MM.1S (cell line): ENCODE measurements around the gene HSPG2.

Experiments used
- DNase-seq: peaks from one replicate; pipeline ENCODE4 v3.0.0-alpha.2; 2015
- H2AFZ ChIP-seq: fragments of 300-600 bp; sonication (generic); 2 replicates; pipeline ENCODE4 v1.6.0; 2016; ENCODE audit warnings: antibody characterized with exemption, low read length
- H3F3A ChIP-seq: fragments of 300-600 bp; sonication (generic); 2 replicates; pipeline ENCODE4 v1.6.1; 2016; ENCODE audit warnings: mild to moderate bottlenecking, antibody characterized with exemption, low read length, moderate library complexity, mixed read lengths; ENCODE audit not compliant: insufficient read depth
- H3K27ac ChIP-seq: fragments of 300-600 bp; sonication (generic); 2 replicates; pipeline ENCODE4 v1.5.1; 2016; ENCODE audit warnings: mild to moderate bottlenecking, low read length
- H3K27me3 ChIP-seq: fragments of 300-600 bp; sonication (generic); replicated peaks from 2 replicates; pipeline ENCODE4 v1.6.0; 2016; ENCODE audit warnings: low read length; ENCODE audit not compliant: insufficient read depth
- H3K36me3 ChIP-seq: fragments of 300-600 bp; sonication (generic); replicated peaks from 2 replicates; pipeline ENCODE4 v1.6.1; 2016; ENCODE audit warnings: mild to moderate bottlenecking, low read length, mixed read lengths; ENCODE audit not compliant: insufficient read depth
- H3K4me1 ChIP-seq: fragments of 300-600 bp; sonication (generic); 2 replicates; pipeline ENCODE4 v1.6.1; 2016; ENCODE audit warnings: low read length, mixed read lengths
- H3K4me2 ChIP-seq: fragments of 300-600 bp; sonication (generic); 2 replicates; pipeline ENCODE4 v1.6.0; 2016; ENCODE audit warnings: low read depth, low read length
- H3K4me3 ChIP-seq: fragments of 300-600 bp; sonication (generic); 2 replicates; pipeline ENCODE4 v1.5.1; 2016; ENCODE audit warnings: low read length, mixed read lengths
- H3K79me2 ChIP-seq: fragments of 300-600 bp; sonication (generic); 2 replicates; pipeline ENCODE4 v1.6.1; 2016; ENCODE audit warnings: mixed run types, low read length, mixed read lengths
- H3K9ac ChIP-seq: fragments of 300-600 bp; sonication (generic); 2 replicates; pipeline ENCODE4 v1.6.1; 2016; ENCODE audit warnings: low read length, mixed read lengths
- H3K9me2 ChIP-seq: fragments of 300-600 bp; sonication (generic); replicated peaks from 2 replicates; pipeline ENCODE4 v1.6.1; 2016; ENCODE audit warnings: mild to moderate bottlenecking, low read length, mixed read lengths; ENCODE audit not compliant: insufficient read depth
- H3K9me3 ChIP-seq: fragments of 300-600 bp; sonication (generic); replicated peaks from 2 replicates; pipeline ENCODE4 v1.6.1; 2016; ENCODE audit warnings: mild to moderate bottlenecking, low read length, mixed read lengths; ENCODE audit not compliant: insufficient read depth
- H4K20me1 ChIP-seq: fragments of 300-600 bp; sonication (generic); 2 replicates; pipeline ENCODE4 v1.6.1; 2016; ENCODE audit warnings: mild to moderate bottlenecking, low read length, moderate library complexity, mixed read lengths; ENCODE audit not compliant: insufficient read depth
- EZH2 ChIP-seq: fragments of 300-600 bp; sonication (generic); optimal IDR thresholded peaks from 2 replicates; pipeline ENCODE3; 2017; ENCODE audit warnings: low read depth, mild to moderate bottlenecking, antibody characterized with exemption, low read length, mixed read lengths
- EZH2phosphoT487 ChIP-seq: fragments of 300-600 bp; sonication (generic); IDR thresholded peaks from 2 replicates; pipeline ENCODE4 v1.6.1; 2018; ENCODE audit warnings: antibody characterized with exemption, low read length
- TF ChIP-seq, protein P1 (sequence below): fragments of 300-600 bp; sonication (generic); IDR thresholded peaks from 2 replicates; pipeline ENCODE4 v1.5.1; 2016; ENCODE audit warnings: antibody characterized with exemption, low read length, mixed read lengths

Gene HSPG2

DNA sequence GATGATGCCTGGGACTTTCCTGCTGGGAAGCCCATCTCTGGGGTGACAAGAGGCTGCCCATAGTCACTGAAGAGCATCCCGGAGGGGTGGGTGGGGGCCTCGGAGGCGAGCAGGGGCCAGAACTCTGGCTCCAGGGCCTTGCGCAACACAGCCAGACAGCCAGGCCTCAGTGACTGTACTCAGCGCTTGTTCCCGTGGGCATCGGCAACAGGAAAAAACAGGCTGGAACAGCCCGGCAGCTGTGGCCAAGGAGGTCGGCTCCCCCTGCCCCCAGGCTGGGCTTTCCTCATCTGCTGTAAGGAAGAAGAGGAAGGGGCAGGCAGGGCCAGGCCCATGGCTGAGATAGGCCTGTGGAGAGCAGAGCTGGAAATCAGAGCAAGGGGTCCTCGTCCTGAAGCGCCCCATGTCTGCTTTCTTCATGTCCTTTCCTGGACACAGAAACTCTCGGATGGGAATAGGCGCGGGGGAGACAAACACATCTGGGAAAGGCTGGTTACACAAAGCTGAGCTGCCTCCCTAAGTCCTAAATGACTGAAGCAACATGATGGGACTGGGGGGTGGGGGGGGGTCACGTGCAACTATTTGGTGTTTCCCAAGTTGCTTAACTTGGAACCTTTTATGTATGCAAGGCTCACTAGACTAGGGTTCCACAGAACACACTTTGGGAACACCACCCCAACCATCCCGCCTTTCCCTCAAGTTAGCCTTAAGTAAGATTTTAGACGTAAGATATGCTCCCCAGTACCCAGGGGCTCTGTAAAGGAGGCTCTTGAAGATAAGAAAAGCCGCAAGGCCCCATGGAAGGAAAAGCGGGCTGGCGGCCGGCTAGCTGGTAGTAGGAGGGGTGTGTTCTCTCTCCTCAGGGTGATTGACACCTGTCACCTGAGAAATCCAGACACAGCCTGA lies 30.7 kb downstream of the HSPG2 start:
- DNase-seq: no peak
- no peaks in the 10 kb centered on the region for H3K36me3 ChIP-seq
- no peaks in the 10 kb centered on the region for H3K4me1 ChIP-seq
- H3K4me2 ChIP-seq: no peak overlapping the region
- no peaks in the 10 kb centered on the region for H3K79me2 ChIP-seq
- TF ChIP-seq EZH2: no peak
- TF ChIP-seq, protein P1, sequence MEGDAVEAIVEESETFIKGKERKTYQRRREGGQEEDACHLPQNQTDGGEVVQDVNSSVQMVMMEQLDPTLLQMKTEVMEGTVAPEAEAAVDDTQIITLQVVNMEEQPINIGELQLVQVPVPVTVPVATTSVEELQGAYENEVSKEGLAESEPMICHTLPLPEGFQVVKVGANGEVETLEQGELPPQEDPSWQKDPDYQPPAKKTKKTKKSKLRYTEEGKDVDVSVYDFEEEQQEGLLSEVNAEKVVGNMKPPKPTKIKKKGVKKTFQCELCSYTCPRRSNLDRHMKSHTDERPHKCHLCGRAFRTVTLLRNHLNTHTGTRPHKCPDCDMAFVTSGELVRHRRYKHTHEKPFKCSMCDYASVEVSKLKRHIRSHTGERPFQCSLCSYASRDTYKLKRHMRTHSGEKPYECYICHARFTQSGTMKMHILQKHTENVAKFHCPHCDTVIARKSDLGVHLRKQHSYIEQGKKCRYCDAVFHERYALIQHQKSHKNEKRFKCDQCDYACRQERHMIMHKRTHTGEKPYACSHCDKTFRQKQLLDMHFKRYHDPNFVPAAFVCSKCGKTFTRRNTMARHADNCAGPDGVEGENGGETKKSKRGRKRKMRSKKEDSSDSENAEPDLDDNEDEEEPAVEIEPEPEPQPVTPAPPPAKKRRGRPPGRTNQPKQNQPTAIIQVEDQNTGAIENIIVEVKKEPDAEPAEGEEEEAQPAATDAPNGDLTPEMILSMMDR: no peak
- no peak for TF ChIP-seq EZH2phosphoT487
- no peaks in the 10 kb centered on the region for H4K20me1 ChIP-seq
- no peaks in the 10 kb centered on the region; the same call in 1 of the 2 replicates for H3K27me3 ChIP-seq
- no peak overlapping the region for H3K27ac ChIP-seq
- H3K9me2 ChIP-seq: no peaks in the 10 kb centered on the region
- no peaks in the 10 kb centered on the region for H3K9me3 ChIP-seq
- no peak overlapping the region for H3K9ac ChIP-seq
- no peaks in the 10 kb centered on the region for H3F3A ChIP-seq
- H3K4me3 ChIP-seq: no peak overlapping the region
- no peak overlapping the region for H2AFZ ChIP-seq

DNA sequence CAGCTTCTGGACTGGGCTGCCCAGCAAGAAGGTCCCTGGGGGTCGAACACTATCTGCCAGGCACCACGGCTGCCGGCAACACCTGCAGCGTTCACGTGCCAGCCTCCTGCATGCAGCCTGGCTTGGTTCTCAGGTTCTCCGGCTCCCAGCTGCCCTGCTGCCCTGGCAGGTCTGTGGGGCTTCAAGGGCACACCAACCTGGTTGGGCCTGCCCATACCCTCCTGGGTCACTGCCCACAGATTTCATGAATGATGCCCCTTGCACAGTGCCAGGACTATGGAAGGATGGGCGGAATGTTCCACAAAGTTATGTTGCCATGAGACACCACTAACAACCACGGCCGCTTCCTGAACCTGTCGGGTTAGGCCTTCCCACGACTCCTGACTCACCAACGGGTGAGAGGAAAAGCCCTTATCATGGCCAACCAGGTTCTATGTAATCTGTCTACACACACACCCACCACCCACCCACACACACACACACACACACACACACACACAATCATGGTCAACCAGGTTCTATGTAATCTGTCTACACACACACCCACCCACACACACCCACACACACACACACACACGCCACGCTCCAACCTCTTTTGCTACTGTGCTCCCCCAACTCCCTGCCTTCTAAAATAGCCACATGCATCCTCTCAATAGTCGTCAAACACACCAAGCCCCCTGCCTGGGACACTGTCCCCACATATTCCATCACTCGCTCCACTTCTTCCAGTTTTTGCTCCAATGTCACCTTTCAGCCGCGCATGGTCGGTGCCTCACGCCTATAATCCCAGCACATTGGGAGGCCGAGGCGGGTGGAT lies 32.2 kb downstream of the HSPG2 start:
- no peaks in the 10 kb centered on the region for H3K4me1 ChIP-seq
- TF ChIP-seq, protein P1: no peak
- no peak for TF ChIP-seq EZH2phosphoT487
- TF ChIP-seq EZH2: no peak
- H2AFZ ChIP-seq: no peak overlapping the region
- H3K9ac ChIP-seq: no peak overlapping the region
- H3K9me2 ChIP-seq: no peaks in the 10 kb centered on the region
- H3K27me3 ChIP-seq: no peaks in the 10 kb centered on the region; the same call in 1 of the 2 replicates
- no peak overlapping the region for H3K4me2 ChIP-seq
- no peaks in the 10 kb centered on the region for H3F3A ChIP-seq
- H3K36me3 ChIP-seq: no peaks in the 10 kb centered on the region
- no peaks in the 10 kb centered on the region for H3K79me2 ChIP-seq
- H3K9me3 ChIP-seq: no peaks in the 10 kb centered on the region
- no peak overlapping the region for H3K4me3 ChIP-seq
- no peaks in the 10 kb centered on the region for H4K20me1 ChIP-seq
- no peak for DNase-seq
- H3K27ac ChIP-seq: no peak overlapping the region

DNA sequence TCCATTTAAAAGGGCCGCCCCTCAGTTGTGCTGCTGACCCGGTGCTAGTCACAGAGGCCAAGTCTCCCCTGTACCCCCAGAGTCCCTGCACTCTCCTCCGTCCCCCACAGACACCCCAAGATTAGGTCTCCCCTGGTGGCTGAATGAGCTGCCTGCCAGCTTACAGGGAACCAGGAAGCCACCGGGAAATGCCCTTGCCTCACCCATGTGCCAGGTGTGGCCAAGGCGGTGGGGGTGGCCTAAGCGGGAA lies 32.7 kb downstream of the HSPG2 start:
- Histone ChIP-seq H3K27me3 (no peaks in the 10 kb centered on the region; the same call in 1 of the 2 replicates), H3K4me3 (no peak overlapping the region), H4K20me1 (no peaks in the 10 kb centered on the region), H3K4me2 (no peak overlapping the region), H3K9ac (no peak overlapping the region), H3K9me3 (no peaks in the 10 kb centered on the region), H2AFZ (no peak overlapping the region), H3F3A (no peaks in the 10 kb centered on the region), H3K4me1 (no peaks in the 10 kb centered on the region), H3K36me3 (no peaks in the 10 kb centered on the region), H3K9me2 (no peaks in the 10 kb centered on the region), H3K79me2 (no peaks in the 10 kb centered on the region), H3K27ac (no peak overlapping the region)
- DNase-seq: no peak
- no peak for TF ChIP-seq EZH2phosphoT487
- TF ChIP-seq, protein P1: no peak
- no peak for TF ChIP-seq EZH2
